HCT116 (cell line): ENCODE results near the gene MYBPHL. TPM values are rescaled to one million over a fixed set of nuclear protein-coding genes. Genes with fewer than 3 reads are reported as not detected.

Experiments
- ATAC-seq: fragments of 200-7000 bp; cut with Tn5 transposase; 2 replicates; pipeline ENCODE4 v1.9.1; 2020; ENCODE audit warnings: mild to moderate bottlenecking, moderate library complexity
- BruUV-seq: library from RNA; stranded (reverse); fragments of 400-500 nt; replicated peaks from 2 replicates; lab custom pipeline; 2021; lab: Mats Ljungman, UMichigan
- CTCF ChIA-PET: fragments of 300-600 bp; sonication (Branson Sonifier 250); formaldehyde crosslinking; loops from one replicate; lab custom pipeline; 2021; ENCODE audit warnings: antibody characterized with exemption; lab: Charles Lee
- POLR2A ChIA-PET: fragments of 300-600, 350-600 bp; sonication (Branson Sonifier 250); formaldehyde crosslinking; loops from one replicate; lab custom pipeline; 2021; ENCODE audit warnings: antibody characterized with exemption; lab: Charles Lee
- RAD21 ChIA-PET, 2 experiments: fragments of 300-600 bp; sonication (Branson Sonifier 250); formaldehyde crosslinking; loops; one replicate each; lab custom pipeline; 2023; ENCODE audit warnings: low total read pairs in 2 of 2; ENCODE audit not compliant: uncharacterized antibody in 2 of 2, unreplicated experiment in 2 of 2, low non-redundant PET in 1 of 2; lab: Charles Lee
- DNase-seq: peaks from one replicate; pipeline ENCODE4 v3.0.0-alpha.2; 2010; ENCODE audit warnings: low read depth, low spot score
- H2AFZ ChIP-seq: fragments of 200-600 bp; shearing (Covaris generic), sonication (generic); 2 replicates; pipeline ENCODE4 v1.6.1; 2017; ENCODE audit warnings: low read depth, mixed run types, mixed read lengths, antibody characterized with exemption, low read length; ENCODE audit not compliant: poor library complexity, severe bottlenecking
- H3K27ac ChIP-seq: 2 replicates; pipeline ENCODE4 v1.5.1; 2012; ENCODE audit warnings: low read depth, low read length
- H3K27me3 ChIP-seq: fragments of 200-600 bp; sonication (generic); 2 replicates; pipeline ENCODE4 v1.6.1; 2016; ENCODE audit warnings: mixed run types, low read length, mixed read lengths; ENCODE audit not compliant: insufficient read depth
- H3K36me3 ChIP-seq, 2 experiments: fragments of 200-500 bp in 1 of 2; fragments of 200-600 bp in 1 of 2; sonication (Bioruptor generic) in 1 of 2; sonication (generic) in 1 of 2; 2 replicates each; pipeline versions ENCODE4 v1.5.1 to v1.6.1; 2014 to 2016; ENCODE audit warnings: low read length in 2 of 2, inconsistent platforms in 1 of 2, mixed read lengths in 1 of 2, mixed run types in 1 of 2; ENCODE audit not compliant: insufficient read depth in 2 of 2, control insufficient read depth in 1 of 2
- H3K4me1 ChIP-seq, 2 experiments: fragments of 200-600 bp in 1 of 2; sonication (generic) in 1 of 2; 2 replicates each; pipeline versions ENCODE4 v1.5.1 to v1.6.1; 2012 to 2017; ENCODE audit warnings: low read length in 2 of 2, inconsistent platforms in 1 of 2, mild to moderate bottlenecking in 1 of 2, mixed read lengths in 1 of 2, mixed run types in 1 of 2, moderate library complexity in 1 of 2; ENCODE audit not compliant: insufficient read depth in 2 of 2, control insufficient read depth in 1 of 2
- H3K4me2 ChIP-seq: fragments of 200-600 bp; sonication (generic); 2 replicates; pipeline ENCODE4 v1.6.1; 2017; ENCODE audit warnings: mixed run types, low read length, mixed read lengths
- H3K4me3 ChIP-seq, 2 experiments: fragments of 200-600 bp in 1 of 2; sonication (generic) in 1 of 2; replicated peaks in 1 of 2; 2 replicates each; pipeline ENCODE4 v1.5.1; 2011 to 2016; ENCODE audit warnings: low read length in 2 of 2, control low read depth in 1 of 2, low read depth in 1 of 2, mild to moderate bottlenecking in 1 of 2, mixed read lengths in 1 of 2, mixed run types in 1 of 2
- H3K79me2 ChIP-seq: fragments of 200-600 bp; sonication (generic); 2 replicates; pipeline ENCODE4 v1.6.1; 2017; ENCODE audit warnings: mild to moderate bottlenecking, mixed run types, low read length, moderate library complexity, mixed read lengths; ENCODE audit not compliant: insufficient read depth
- H3K9ac ChIP-seq: fragments of 200-600 bp; sonication (generic); 2 replicates; pipeline ENCODE4 v1.6.1; 2016; ENCODE audit warnings: low read length, mixed read lengths
- H3K9me2 ChIP-seq: fragments of 200-600 bp; sonication (generic), shearing (Covaris generic); 2 replicates; pipeline ENCODE4 v1.6.1; 2017; ENCODE audit warnings: mixed run types, mild to moderate bottlenecking, moderate library complexity; ENCODE audit not compliant: insufficient read depth
- H3K9me3 ChIP-seq, 2 experiments: fragments of 200-500 bp in 1 of 2; fragments of 200-600 bp in 1 of 2; sonication (Bioruptor generic) in 1 of 2; sonication (generic) in 1 of 2; 2 replicates each; pipeline ENCODE4 v1.6.1; 2014 to 2017; ENCODE audit warnings: low read length in 2 of 2, mixed read lengths in 2 of 2, inconsistent platforms in 1 of 2, low read depth in 1 of 2, mild to moderate bottlenecking in 1 of 2, mixed run types in 1 of 2, moderate library complexity in 1 of 2; ENCODE audit not compliant: control insufficient read depth in 1 of 2, insufficient read depth in 1 of 2
- H4K20me1 ChIP-seq: fragments of 200-600 bp; sonication (generic), shearing (Covaris generic); 2 replicates; pipeline ENCODE4 v1.6.1; 2017; ENCODE audit warnings: mixed run types, mild to moderate bottlenecking, moderate library complexity; ENCODE audit not compliant: insufficient read depth
- CBX3 ChIP-seq: IDR thresholded peaks from 2 replicates; pipeline ENCODE4 v1.6.1; 2012; ENCODE audit warnings: low read depth
- CEBPB ChIP-seq: IDR thresholded peaks from 2 replicates; pipeline ENCODE4 v1.6.1; 2012; ENCODE audit warnings: low read depth
- CTCF ChIP-seq, 3 experiments: fragments of 200-600 bp in 1 of 3; sonication (generic) in 1 of 3; IDR thresholded peaks in 2 of 3; conservative IDR thresholded peaks in 1 of 3; 2 replicates each; pipeline ENCODE4 v1.5.1; 2012 to 2017; ENCODE audit warnings: low read depth in 2 of 3, low read length in 2 of 3, antibody characterized with exemption in 1 of 3, borderline replicate concordance in 1 of 3, control low read depth in 1 of 3, mild to moderate bottlenecking in 1 of 3, mixed read lengths in 1 of 3, mixed run types in 1 of 3, moderate library complexity in 1 of 3; ENCODE audit not compliant: insufficient read depth in 1 of 3
- EGR1 ChIP-seq: IDR thresholded peaks from 2 replicates; pipeline ENCODE4 v1.6.1; 2012; ENCODE audit warnings: low read depth
- ELF1 ChIP-seq: IDR thresholded peaks from 2 replicates; pipeline ENCODE4 v1.6.1; 2012; ENCODE audit warnings: low read depth, borderline replicate concordance
- EZH2 ChIP-seq: fragments of 200-600 bp; sonication (generic); IDR thresholded peaks from 2 replicates; pipeline ENCODE4 v1.6.1; 2017; ENCODE audit warnings: antibody characterized with exemption, mixed run types
- EZH2phosphoT487 ChIP-seq: fragments of 200-600 bp; IDR thresholded peaks from 2 replicates; pipeline ENCODE4 v1.6.1; 2018; ENCODE audit warnings: antibody characterized with exemption, borderline replicate concordance
- JUND ChIP-seq: IDR thresholded peaks from 2 replicates; pipeline ENCODE4 v1.6.1; 2012
- MAX ChIP-seq: IDR thresholded peaks from 2 replicates; pipeline ENCODE4 v1.6.1; 2012
- POLR2A ChIP-seq: IDR thresholded peaks from 2 replicates; pipeline ENCODE4 v1.7.0; 2011; ENCODE audit warnings: borderline replicate concordance; ENCODE audit not compliant: insufficient read depth, insufficient read length; ENCODE audit errors: extremely low read depth
- POLR2AphosphoS5 ChIP-seq: IDR thresholded peaks from 2 replicates; pipeline ENCODE4 v1.6.1; 2011; ENCODE audit warnings: mild to moderate bottlenecking, low read depth, low read length, moderate library complexity
- SIN3A ChIP-seq: IDR thresholded peaks from 2 replicates; pipeline ENCODE4 v1.6.1; 2012; ENCODE audit warnings: low read depth
- TCF7L2 ChIP-seq: IDR thresholded peaks from 2 replicates; pipeline ENCODE4 v1.7.0; 2011; ENCODE audit warnings: borderline replicate concordance, inconsistent platforms; ENCODE audit not compliant: insufficient read depth, insufficient read length; ENCODE audit errors: extremely low read depth
- YY1 ChIP-seq: IDR thresholded peaks from 2 replicates; pipeline ENCODE4 v1.6.1; 2011; ENCODE audit warnings: low read length, low read depth, moderate library complexity, mild to moderate bottlenecking; ENCODE audit not compliant: insufficient replicate concordance; ENCODE audit errors: extremely low read depth
- ZBTB33 ChIP-seq: IDR thresholded peaks from 2 replicates; pipeline ENCODE4 v1.6.1; 2011; ENCODE audit warnings: mild to moderate bottlenecking, low read length, moderate library complexity; ENCODE audit not compliant: insufficient replicate concordance; ENCODE audit errors: extremely low read depth
- ZFX ChIP-seq: fragments of 450-650 bp; IDR thresholded peaks from 2 replicates; pipeline ENCODE4 v1.6.1; 2017
- intact Hi-C: fragments of 100-400 bp; cut with micrococcal nuclease; formaldehyde crosslinking; loops from 2 replicates; pipeline ENCODE4 v1.10.0; 2022
- total RNA-seq: library from RNA; stranded (reverse); gene quantifications from one replicate; pipeline ENCODE4 v1.2.1, GENCODE V29; 2021; ENCODE audit not compliant: unreplicated experiment

Gene MYBPHL
- total RNA-seq, 1 experiment from 2014 or later: 1.0 TPM

- no peak for TF ChIP-seq SIN3A
- no peak for TF ChIP-seq ZFX
- TF ChIP-seq EGR1: no peak
- TF ChIP-seq, all 23 proteins: peak for 0
Observed at GRCh38 chr1:109281680-109282496, 24.9 kb downstream of the MYBPHL start (continued).

DNA sequence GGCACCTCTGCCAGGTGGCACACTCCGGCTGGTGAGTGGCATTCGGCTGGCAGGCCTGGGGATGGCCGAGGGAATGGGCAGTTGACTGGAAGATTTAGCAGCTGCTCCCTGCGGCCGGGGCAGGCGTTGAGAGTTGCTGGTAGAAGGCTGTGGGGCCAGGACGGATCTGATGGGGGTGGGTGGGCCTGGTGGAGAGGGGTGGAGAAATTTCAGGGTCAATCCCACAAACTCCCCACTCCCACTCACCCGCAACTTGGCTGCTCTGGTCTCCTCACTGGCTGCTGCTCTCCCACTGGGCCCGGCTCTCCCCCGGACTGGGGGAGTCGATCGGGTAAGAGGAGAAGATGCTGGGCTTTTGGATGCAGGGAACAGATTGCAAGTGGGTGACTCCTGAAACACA is 25.9 kb downstream of the MYBPHL start:
- ChIA-PET POLR2A (no interaction called here), RAD21 (no interaction called here), CTCF (no interaction called here)
- H3K36me3 ChIP-seq: peaks cover 8 to 23% of the 10 kb centered on the region in 2 experiments; a peak in 2 of 4 replicates
- H3K4me2 ChIP-seq: no peak overlapping the region
- no peak for ATAC-seq
- no peak overlapping the region for H2AFZ ChIP-seq
- peaks cover 12 to 29% of the 10 kb centered on the region in 2 experiments; a peak in 3 of 4 replicates for H3K4me1 ChIP-seq
- H3K27ac ChIP-seq: no peak overlapping the region
- no TSS peak for BruUV-seq
- H3K9me3 ChIP-seq: no peaks in the 10 kb centered on the region
- no peak for TF ChIP-seq CBX3
- TF ChIP-seq POLR2A: no peak
- TF ChIP-seq SIN3A: no peak
- TF ChIP-seq JUND: no peak
- no peak for TF ChIP-seq CEBPB
- TF ChIP-seq POLR2AphosphoS5: no peak
- no peak for TF ChIP-seq CTCF (IDR thresholded peaks at IDR 0.05 in 2 of 3, conservative IDR thresholded peaks at IDR 0.05 in 1 of 3; ENCODE audit: borderline replicate concordance in 1 of 3, insufficient read depth in 1 of 3, low read depth in 2 of 3, low read length in 2 of 3)
- no peak for TF ChIP-seq TCF7L2
- TF ChIP-seq ELF1: no peak
- TF ChIP-seq EGR1: no peak
- no peak for TF ChIP-seq EZH2
- no peak for TF ChIP-seq MAX
- TF ChIP-seq ZBTB33: no peak
- TF ChIP-seq YY1: no peak
- TF ChIP-seq ZFX: no peak
- no peak for TF ChIP-seq EZH2phosphoT487
- DNase-seq: no peak
- no peaks in the 10 kb centered on the region for H3K27me3 ChIP-seq
- peaks cover 18% of the 10 kb centered on the region; the same call in 1 of the 2 replicates for H3K79me2 ChIP-seq
- H3K4me3 ChIP-seq: no peak overlapping the region
- intact Hi-C loops: no loop called here
- H4K20me1 ChIP-seq: no peaks in the 10 kb centered on the region
- no peaks in the 10 kb centered on the region for H3K9me2 ChIP-seq
- H3K9ac ChIP-seq: no peak overlapping the region
